Activated CD4-positive, alpha-beta T cell treated with anti-CD3 and anti-CD28 coated beads, Interleukin-2, amount 50 U/mL, for 4 hours (primary cell): Measurements from ENCODE around the gene NDNF.

ENCODE experiments used
- DNase-seq, 2 experiments: peaks; one replicate each; pipeline ENCODE4 v3.0.0-alpha.2; 2020

Gene NDNF, protein sequence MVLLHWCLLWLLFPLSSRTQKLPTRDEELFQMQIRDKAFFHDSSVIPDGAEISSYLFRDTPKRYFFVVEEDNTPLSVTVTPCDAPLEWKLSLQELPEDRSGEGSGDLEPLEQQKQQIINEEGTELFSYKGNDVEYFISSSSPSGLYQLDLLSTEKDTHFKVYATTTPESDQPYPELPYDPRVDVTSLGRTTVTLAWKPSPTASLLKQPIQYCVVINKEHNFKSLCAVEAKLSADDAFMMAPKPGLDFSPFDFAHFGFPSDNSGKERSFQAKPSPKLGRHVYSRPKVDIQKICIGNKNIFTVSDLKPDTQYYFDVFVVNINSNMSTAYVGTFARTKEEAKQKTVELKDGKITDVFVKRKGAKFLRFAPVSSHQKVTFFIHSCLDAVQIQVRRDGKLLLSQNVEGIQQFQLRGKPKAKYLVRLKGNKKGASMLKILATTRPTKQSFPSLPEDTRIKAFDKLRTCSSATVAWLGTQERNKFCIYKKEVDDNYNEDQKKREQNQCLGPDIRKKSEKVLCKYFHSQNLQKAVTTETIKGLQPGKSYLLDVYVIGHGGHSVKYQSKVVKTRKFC

DNA sequence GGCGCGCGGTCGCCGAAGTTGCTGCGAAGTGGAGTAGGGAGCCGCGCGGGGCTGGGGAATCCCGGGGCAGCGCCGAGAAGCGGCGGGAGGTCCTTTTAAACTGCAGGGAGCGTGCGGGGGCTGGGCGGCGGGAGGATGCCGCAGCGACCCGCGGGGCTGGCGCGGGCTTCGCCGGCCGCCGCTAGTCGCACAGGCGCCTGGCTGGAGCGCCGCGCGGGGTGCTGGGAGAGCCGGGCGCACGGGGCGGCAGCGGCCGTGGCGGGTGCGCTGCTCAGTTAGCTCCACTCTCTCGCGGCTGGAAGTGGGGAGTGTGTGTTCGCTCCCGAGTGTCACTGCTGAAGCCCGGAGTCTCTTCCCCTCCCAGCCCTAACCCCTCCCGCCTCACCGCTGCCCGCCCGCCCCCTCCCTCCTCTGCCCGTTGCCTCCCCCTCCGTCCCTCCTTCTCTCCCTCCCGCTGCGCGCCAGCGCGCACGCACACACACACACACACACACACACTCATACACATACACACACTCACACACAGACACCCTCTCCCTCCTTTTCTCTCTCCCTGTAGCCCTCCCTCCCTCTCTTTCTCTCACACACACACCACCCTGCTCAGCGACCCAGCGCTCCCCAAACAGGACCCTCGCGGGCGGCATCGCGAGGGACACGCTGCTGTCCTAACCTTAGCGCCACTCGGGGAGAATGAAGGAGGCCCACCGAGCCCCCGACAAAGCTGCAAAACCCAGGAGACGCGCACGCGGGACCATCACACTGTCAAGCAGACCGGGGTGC, at the start of gene NDNF:
TSS of gene NDNF (minus strand) at position 312 of the 780 bp plus-strand sequence. CDS start 26,698 bp downstream, outside the sequence.
- peak; percentile 26 to 39 for DNase-seq

DNA sequence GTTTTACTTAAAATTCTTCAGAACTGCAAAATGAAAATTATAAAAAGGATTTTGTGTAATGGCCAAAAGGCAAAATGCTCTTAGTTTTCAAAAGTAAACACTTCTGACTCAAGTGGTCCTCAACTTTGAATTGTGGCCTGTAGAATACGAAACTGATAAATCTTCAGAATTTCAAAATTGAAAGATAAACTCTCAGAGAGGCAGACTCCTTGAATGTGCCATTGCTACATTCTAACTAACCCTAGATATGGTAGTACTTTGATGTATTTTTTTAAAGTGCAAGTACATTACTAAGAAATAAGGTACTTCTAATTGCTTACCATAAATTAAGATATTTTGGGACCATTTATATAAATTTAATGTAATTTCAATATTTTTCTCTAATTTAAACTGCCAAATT, 47.4 kb upstream of the NDNF start:
- no peak for DNase-seq

DNA sequence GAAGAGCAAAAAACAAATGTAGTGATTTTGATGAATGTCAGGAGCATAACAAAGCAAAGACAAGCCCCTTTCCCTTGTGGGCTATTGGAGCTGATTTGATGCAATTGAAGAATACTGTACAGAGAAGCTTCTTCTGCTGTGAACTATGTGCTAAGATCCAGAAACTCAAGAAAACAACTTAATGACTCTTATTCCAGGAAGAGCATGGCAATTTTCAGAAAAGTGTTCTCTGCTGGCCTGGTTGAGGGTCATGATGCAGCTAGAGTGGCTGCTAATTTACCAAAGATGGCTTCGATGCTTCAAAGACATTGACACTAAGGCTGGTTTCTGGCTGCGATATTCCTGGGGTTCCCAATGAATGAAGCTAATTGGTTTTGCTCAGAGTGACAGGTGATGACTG, 46.0 kb upstream of the NDNF start:
- no peak for DNase-seq

DNA sequence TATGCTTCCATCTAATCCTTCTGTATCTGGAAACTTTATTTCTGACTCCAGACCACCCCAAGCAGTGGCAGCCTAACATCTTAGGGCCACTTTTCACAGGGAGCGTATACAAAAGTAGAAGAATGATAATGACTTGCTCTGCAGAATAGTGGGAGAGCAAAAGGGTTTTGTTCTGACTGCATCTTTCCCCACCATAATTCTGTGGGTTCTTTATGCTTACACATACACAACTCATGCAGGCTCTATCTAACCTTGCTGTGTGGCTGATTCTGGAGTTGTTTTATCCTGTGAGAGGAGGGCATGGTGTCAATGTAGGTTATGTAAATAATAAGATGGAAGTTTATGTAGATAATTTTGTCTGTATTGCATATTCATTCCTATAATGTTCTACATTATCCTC, 42.4 kb upstream of the NDNF start:
- no peak for DNase-seq

DNA sequence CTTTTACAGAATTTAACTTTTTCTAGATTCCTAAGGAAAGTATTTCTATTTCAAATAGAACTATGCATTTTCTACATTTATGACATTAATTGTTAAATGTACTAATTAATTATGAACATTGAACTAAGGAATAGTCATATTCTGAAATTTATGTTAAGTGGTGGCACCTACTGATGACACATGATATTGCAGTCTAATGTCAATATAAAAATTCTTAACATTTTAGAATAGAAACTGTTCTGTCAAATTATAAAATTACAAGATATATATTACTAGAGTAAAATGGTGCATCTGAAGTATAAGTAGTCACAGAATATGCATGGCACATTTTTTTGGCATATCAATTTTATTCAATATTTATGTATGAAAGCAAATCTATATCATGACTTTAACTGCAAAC, 40.2 kb upstream of the NDNF start:
- no peak for DNase-seq

DNA sequence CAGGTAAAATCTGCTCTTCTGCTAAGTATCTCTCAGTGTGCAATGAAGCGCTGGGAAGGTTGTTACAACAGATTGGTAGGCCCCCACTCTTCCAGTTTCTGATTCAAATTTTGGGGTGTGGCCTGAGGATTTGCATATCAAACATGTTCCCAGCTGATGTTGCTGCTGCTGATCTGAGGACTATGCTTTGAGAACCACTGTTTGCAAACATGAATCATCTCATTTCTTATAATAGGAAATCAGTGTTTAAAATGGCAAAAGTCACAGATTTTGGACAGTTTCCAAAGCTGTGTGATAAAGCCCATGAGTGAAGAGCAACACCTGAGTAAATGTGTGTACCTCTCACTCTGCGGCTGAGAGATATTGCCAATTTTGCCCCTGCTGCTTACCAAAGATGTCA, 36.2 kb upstream of the NDNF start:
- DNase-seq, result no peak

DNA sequence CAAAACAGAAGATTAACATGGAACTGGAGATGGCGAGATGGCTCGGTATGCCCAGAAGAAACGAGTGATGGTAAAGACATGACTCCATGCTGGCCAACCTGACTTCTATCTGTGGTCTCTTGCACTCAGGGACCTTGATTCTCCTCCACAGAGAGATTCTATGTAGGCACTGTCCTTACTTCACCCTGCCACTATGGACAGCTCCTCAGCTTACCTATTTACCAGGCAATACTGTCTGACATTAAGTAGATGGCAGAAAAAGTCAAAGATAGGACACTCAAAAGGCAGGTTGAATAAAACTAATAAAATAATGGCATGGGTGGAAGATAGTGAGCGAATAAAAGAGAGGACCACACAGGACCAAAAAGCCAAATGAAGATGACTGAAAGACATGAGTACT, 35.2 kb upstream of the NDNF start:
- DNase-seq, result no peak

DNA sequence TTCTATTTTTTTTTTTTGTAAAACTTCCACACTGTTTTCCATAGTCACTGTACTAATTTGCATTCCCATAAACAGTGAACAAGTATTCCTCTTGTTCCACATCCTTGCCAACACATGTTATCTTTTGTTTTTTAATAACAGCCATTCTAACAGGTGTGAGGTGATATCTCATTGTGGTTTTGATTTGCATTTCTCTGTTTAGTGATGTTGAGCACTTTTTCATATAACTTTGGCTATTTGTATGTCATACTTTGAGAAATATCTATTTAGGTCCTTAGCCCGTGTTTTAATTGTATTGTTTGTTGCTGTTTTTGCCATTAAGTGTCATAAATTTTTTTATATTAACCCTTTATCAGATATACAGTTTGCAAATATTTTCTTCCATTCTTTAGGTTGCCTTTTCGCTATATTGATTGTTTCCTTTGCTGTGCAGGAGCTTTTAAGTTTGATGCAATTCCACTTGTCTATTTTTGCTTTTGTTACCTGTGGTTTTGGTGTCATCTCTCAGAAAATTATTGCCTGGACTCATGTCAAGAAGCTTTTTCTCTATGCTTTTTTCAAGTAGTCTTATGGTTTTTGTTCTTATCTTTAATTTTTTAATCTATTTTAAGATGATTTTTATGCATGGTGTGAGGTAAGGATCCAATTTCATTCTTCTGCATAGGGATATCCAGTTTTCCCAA, 27.9 kb upstream of the NDNF start:
- no peak for DNase-seq

DNA sequence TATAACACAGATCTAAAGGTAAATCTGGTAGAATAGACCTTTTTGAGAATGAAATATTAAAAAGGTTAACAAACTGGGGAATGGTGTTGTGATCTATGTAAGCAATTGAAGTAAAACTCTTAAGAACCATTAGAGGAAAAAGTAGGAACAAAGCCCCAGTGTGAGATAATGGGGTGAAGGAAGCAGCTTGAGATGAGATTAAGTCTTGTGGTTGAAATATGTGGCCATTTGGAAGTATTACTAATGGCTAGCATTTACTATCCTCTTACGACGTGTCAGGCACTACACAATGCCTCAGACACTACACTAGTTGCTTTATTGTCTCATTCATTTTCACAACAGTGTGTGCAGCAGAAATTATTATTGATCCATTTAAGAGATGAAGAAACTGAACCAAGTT, 25.9 kb upstream of the NDNF start:
- no peak for DNase-seq

DNA sequence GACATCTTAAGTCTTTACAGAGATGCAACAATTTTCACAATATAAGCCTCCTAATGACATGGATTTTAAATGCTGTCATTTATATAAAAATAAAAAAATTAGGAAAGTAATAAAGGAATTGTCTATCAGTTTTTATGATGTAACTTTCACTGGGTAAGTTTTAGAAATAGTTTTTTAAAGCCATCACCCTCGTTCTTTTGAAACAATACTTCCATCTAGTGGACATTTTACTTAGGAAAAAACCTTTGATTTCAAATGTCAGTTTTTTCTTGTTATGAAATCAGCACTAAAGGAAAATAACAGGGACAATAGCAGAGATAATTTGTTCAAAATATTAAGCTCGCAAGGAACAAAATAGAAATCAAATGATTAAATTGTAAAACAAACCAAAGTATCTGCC, 24.3 kb upstream of the NDNF start:
- no peak for DNase-seq

DNA sequence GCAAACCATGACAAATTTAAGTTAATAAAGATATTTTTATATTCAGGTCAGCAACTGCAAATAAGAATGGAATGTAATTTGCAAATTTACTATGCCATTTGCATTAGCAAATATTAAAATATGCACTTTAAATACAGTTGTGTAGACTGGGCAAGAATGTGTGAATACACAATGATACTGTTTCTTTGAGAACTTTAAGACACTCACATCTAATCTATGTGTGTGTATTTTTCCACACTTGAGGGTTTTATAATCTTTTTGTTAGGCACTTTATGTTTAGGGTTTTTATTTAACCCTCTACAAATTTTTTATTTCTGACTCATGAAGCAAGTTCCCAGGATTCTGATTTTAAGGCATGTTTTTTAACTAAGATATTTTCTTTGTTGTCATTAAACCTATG, 23.9 kb upstream of the NDNF start:
- DNase-seq, result no peak

DNA sequence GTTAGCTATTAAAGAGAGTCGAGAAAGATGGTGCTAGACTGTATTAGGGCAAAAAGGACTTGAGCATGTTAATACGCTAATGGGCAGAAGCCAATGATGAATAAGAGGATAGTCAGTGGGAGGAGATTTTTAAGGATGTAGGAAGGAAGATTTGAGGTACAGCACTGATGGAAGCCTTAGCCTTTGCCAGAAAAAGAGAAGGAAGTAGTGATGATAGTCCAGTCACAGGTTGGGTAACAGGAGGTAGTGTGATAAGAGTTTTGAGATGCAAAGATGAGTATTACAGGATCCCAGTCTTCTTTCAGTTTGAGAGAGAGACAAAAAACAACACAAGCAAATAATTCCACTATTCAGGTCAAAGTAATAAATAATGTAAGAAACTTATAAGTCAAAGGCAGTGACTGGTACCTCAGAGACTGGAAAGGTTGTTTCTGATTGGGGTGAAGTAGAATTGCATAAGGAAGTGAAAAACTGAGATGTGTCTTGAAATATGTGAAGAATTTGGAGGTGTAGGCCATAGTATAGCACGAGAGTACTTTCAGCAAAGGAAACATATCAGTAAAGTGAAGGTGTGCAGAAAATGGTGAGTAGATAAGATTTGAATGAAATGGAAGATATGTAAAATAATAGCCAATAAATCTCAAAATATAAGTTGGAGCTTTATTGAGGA, 22.1 kb upstream of the NDNF start:
- no peak for DNase-seq

DNA sequence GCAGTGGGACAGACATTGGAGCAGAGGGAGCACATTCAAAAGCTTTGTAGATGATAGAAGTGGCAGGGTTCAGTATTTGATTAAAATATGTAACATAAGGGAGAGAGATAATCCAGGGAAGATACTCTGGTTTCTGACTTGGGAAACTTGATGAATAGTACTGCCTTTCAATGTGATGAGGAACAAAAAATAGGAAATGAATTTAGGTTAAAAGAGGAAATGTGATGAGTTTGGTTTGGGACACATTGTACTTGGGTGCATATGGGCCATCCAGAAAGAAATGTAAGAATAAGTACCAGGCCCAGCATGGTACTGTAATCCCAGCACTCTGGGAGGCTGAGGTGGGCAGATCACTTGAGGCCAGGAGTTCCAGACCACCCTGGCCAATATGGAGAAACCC, 20.9 kb upstream of the NDNF start:
- DNase-seq, result no peak

DNA sequence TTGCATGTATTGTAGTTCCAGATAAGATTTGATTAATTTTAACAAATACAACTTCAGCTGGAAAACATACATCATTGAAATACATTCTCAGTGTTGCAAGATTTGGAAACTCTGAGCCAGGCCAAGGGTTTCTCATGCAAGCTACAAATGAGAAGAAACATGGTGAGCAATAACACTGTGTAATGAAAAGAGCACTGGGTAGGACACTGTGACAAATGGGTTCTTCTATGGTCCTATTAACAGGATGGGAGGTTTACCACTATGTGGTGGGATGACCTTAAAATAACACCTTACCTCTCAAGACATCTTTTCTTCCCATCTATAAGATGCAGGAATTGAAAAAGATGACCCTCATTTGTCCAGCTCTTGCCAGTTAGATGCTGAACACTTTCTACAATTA, 19.6 kb upstream of the NDNF start:
- DNase-seq, result no peak

DNA sequence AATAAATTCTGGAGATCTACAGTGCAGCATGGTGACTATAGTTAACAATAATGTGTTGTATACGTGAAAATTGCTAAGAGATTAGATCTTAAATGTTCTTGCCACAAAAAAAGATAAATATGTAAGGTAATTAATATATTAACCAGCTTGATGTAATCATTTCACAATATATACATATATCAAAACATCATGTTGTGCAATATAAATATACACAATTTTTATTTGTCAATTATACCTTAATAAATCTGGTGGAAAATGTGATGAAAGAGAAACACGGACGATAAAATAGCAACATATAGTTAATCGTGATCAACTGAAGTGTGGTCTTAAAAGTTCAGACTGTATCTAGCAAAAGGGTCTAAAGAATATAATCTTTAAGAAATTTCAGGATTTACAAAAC, 16.5 kb upstream of the NDNF start:
- DNase-seq, result no peak

DNA sequence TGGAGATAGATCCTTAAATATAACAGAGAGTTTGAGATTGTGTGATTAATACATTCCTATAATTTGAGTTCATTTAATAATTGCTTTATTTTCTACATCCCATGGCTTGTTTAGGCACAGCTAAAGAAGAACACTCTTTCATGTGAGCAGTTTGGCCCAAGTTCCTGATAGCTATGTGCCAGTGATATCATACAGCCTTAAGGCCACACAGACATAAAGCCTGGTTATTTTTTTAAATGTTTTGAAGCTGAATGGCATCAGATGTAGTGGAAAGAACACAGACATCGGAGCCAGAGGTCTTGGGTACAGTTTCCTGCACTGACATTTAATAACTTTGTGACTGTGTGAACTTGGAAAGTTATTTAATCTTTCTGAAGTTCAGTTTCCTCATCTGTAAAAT, 7.0 kb upstream of the NDNF start:
- no peak for DNase-seq

DNA sequence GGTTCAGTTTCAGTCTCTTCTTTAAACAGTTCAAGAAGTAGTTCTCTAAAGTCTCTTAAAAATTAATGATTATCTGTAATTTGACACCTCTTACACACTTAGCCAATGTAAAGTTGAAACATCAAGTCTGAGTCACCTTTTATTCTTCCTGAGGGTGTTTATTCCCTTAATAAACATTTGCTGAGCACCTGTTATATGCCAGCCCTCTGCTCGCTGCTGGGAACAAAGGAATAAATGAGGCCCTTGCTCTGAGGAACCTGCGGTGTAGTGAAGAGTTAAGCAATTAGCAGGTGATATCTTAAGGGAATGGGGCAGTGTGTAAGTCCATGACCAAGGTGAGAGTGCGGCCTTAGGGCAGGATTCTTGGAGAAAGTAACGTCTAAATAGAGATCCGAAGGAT, 5.2 kb upstream of the NDNF start:
- DNase-seq, result no peak

DNA sequence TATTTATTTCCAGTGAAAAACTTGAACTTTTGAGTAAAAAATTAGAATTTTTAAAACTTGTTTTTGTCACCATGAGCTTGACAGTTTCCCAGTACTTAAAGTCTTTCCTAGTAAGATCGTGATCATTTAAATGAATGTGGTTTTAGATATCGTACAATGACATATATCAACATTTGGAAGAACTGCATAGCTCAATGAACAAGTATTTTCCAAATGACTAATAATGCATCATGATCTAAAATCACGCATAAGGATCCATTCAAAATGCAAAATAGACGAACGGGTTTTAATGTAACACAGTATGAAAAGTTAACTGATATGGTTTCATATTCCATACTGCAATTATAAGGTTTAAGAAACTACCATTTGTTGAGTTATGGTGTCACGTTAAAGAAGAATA, 4.1 kb upstream of the NDNF start:
- no peak for DNase-seq

DNA sequence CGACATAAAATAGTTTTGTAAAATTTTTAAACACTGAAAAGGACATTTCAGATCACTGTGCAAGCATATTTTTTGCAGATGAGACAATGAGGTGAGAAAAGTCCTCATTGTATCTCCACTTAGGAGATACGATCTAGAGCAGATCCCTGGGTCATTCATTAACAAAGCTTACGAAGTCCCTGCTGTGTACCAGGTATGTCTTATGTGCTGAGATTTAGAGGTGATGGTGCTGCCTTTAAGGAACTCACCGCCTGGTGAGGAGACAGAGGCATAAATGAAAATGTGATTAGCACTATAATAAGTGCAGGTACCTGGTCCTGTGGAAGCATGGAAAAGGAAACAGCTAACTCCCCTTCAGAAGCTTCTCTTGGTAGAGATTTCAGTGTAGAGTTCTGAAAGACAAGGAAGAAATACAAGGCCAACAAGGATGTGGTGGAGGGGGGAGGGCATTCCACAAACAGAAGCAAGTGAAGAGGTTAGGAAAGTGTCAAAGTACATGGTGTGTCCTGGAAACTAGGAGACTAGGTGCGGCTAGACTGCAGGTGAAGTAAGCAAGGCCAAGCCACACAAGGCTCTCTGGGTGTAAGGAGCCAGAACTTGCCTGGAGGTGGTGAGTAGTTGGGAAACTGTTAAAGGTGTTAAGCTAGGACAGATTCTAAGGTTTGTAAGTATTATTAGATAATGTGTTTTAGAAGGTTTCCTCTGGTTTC, 1.5 kb upstream of the NDNF start:
- DNase-seq, result no peak

DNA sequence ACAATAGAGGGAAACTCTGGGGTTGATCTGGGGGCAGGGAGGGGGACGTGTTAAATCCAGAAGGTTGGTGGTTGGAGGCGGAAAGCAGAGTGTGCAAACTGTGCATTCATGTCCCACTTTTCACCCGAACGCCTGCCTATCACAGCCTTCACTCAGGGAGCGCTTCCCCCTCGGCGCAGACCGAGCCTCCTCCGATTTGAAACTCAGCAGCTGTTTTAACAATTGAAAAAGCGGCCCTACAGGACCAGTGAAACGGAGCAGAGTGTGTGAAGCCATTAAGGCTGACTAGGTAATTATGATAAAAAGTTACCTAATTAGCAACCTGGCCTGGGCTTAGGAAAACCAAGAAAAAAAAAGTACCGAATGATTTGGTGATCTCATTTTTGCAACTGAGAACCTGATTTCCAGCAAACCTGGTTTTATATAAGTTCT, 685 bp upstream of the NDNF start:
- no peak for DNase-seq

DNA sequence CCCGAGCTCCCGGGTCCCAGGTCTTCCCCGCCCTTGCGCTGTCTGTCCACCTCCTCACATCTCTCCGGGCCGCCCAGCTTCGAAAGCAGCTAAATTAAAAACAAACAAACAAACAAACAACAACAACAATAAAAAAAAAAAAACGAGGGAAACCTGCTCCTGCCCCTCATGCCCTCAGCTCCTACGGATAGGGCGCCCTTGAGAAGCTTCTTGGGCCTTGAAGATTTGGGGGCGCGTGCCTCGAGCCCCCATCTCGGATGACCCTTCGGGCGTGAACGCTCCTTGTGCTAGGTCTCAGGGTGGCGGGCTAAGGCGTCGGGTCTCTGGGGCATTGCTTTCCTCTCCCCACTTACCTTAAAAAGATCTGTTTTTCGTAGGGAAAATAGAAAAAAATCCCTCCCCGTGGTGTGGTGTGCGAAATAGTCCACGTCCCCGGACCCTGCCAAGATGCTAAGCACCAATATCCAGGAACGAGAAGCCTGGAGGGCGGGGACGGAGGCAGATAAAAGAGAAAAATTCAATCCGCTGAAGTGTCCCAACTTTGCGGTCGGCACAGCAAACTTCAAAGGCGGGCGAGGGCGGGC, 603 bp downstream of the NDNF start:
- DNase-seq, result no peak
